SKM-1 (cell line): ENCODE data around the gene GLG1.
"Not testable (repeated sequence)": the region's sequence is repeated elsewhere in the genome, so short reads cannot be mapped to it uniquely, and the experiment has no call there.

Experiments used
- DNase-seq: peaks from one replicate; lab custom pipeline; 2025; ENCODE audit not compliant: unreplicated experiment; lab: John Stamatoyannopoulos, UW

The GLG1 gene

DNA sequence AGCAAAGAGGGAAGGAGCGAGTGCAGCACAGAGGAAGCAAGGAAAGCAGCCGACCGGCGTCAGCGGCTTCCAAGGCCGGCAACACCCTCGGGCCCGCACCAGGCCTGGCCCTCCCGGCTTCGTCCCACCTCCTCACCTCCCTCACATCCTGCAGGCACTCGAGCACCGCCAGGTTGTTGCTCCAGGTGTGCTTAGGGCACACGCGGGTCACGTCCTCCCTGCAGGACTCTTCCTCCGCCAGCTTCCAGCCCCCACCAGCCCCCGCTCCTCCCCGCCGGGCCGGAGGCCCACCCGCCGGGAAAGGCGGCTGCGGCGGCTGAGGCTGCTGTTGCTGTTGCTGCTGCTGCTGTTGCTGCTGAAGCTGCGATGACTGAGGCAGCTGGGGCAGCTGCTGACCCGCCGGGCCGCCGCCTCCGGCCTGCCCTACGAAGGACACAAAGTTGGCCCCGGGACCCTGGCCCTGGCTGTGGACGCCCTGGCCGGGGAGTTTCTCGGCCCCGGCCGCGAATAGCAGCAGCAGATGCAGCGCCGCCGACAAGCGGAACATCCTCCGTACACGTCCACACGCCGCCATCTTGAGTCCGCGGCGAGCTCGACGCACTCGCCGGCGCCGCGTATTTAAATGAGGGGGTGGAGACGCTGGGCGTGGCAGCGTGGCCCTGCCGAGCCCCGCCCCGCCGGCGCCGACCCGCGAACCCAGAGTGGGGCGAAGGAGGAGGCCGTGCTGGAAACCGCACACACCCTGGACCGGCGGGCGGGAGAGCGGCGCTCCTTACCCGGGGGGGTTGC, at the start of gene GLG1:
GLG1 (minus strand) TSS at position 594 of the 789 bp plus-strand sequence; CDS start at position 574, 20 bp downstream.
- DNase-seq = peak; percentile 71

GRCh38 chr16:74654536-74655050, 47.7 kb upstream of the GLG1 start:
- no peak for DNase-seq

DNA sequence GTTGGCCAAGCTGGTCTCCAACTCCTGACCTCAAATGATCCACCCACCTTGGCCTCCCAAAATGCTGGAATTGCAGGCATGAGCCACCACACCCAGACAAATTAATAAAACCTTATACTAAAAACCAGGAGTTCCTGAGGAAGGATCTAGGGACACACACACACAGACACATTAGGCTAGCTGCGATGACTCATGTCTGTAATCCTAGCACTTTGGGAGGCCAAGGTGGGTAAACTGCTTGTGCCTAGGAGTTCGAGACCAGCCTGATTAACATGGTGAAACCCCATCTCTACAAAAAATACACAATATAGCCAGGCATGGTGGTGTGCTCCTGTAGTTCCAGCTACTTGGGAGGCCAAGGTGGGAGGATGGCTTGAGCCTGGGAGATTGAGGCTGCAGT, 46.0 kb upstream of the GLG1 start:
- not testable (repeated sequence) for DNase-seq

DNA sequence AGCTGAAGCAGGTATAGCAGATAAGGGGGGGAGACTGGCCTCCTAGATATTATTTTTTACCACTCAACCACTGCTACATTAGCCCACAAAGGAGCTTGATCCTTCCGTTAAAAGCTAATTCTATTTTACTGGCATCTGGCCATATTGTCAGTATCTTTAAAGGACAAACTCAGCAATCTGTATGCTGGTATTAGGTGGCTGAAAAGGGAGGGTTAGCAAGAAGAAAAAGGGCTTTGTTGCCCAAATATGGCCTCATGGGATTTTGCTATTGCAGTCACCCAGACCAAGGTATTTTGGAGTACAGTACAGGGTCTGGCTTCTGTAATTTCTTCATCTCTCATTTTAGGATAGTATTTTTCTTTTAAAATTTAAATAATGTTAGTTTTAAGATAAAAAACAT, 45.3 kb upstream of the GLG1 start:
- DNase-seq = no peak

GRCh38 chr16:74651841-74652240, 44.9 kb upstream of the GLG1 start:
- no peak for DNase-seq

GRCh38 chr16:74650966-74651567, 44.2 kb upstream of the GLG1 start:
- no peak for DNase-seq

- no peak for DNase-seq
Observed at GRCh38 chr16:74649839-74650504, 43.1 kb upstream of the GLG1 start.

GRCh38 chr16:74641969-74642368, 35.1 kb upstream of the GLG1 start:
- no peak for DNase-seq

DNA sequence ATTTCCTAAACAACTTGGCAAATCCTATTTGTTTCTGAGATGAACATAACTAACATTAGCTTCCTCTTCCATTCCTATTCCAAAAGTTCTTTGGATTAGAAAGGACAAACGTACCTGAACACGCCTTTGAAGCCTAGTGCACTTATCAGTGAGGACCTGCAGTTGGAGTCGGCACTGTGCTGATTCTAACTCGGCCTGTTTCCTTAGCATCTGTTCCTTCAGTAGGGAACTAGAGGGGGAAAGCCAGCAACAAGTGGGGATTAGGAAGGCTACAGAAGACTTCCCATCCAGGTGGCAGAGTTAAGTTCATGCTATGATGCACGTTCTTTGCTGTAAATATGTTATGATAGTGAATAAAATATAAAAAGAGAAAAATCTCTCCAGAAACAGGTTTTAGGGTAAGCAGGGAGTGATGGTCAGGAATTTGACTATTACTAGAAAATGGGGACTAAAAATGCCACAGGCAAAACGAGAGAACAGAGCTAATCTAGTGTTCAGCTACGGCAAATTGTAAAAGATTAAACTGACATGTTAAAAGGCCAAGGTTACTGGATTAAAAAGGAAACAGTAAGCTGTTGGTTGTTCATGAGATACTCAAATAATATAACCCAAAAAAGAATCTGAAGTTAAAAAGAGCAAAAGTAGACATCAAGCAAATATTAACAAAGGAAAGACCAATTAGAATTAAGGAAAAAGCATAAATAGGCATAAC, 31.0 kb upstream of the GLG1 start:
- DNase-seq = no peak

GRCh38 chr16:74635303-74635702, 28.4 kb upstream of the GLG1 start:
- no peak for DNase-seq

- no peak for DNase-seq
Observed at GRCh38 chr16:74633686-74634085, 26.8 kb upstream of the GLG1 start.

GRCh38 chr16:74627506-74628220, 20.7 kb upstream of the GLG1 start:
- no peak for DNase-seq

GRCh38 chr16:74626741-74627416, 20.0 kb upstream of the GLG1 start:
- no peak for DNase-seq

DNA sequence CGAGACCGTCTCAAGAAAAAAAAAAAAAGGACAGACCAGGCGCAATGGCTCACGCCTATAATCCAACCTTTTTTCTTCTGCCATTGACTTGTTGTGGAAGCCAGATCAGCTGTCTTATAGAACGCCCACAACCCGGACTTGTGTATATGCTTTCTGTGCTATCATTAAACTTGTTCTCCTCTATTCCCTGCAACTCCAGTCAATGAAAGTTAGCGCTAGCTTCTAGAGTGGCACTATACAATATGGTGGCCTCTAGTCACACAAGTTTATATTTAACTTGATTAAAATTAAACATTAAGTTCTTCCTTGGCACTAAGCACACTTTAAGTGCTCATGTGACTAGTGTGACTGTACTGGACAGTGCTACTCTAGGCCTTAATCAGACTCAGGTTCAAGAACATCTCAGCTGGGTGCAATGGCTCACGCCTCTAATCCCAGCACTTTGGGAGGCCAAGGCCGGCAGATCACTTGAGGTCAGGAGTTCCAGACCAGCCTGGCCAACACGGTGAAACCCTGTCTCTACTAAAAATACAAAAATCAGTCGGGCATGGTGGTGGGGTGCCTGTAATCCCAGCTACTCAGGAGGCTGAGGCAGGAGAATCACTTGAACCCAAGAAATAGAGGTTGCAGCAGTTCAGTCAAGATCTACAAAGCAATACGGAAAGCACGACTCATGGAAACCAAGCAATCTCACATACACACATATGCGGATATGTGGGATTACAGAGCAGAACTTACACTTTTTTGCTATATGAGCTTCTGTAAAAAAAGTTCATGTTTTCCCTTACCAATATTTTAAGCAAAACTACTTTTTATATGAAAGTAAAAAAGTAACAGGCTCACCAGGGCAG, 18.8 kb upstream of the GLG1 start:
- DNase-seq = no peak

- DNase-seq = no peak
Observed at GRCh38 chr16:74623839-74624235, 16.9 kb upstream of the GLG1 start.

DNA sequence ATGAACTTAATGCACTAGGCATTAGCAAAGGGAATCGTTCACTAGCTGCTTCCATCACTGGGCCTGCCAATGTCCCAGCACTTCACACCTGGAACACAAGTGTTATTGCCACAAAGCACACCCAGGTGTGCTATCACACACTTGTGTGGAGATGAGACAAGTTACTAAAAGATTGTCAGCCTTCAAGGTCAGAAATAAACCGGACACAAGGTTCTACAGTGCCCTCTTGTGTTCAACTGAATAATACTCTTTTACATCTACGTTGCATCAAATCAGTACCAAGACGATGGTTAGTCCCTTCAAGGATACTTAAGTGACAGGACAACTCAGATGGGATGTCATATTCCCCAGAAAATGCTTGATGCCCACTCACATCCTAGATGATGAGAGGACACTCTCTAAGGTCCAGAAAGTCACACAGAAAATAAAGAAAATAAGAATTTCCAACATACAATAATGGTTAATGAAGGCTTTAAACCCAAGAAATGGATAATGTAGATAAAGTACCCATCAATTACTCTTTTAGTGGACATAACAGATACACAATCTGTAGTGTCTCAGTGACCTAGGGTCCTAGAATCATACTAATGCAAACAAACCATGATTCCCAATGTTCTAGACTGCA, 16.4 kb upstream of the GLG1 start:
- DNase-seq = peak; percentile 20

GRCh38 chr16:74622005-74622404, 15.1 kb upstream of the GLG1 start:
- no peak for DNase-seq

GRCh38 chr16:74617206-74617788, 10.4 kb upstream of the GLG1 start:
- no peak for DNase-seq
